ENCODE results near the gene DMWD.

The DMWD gene

DNA sequence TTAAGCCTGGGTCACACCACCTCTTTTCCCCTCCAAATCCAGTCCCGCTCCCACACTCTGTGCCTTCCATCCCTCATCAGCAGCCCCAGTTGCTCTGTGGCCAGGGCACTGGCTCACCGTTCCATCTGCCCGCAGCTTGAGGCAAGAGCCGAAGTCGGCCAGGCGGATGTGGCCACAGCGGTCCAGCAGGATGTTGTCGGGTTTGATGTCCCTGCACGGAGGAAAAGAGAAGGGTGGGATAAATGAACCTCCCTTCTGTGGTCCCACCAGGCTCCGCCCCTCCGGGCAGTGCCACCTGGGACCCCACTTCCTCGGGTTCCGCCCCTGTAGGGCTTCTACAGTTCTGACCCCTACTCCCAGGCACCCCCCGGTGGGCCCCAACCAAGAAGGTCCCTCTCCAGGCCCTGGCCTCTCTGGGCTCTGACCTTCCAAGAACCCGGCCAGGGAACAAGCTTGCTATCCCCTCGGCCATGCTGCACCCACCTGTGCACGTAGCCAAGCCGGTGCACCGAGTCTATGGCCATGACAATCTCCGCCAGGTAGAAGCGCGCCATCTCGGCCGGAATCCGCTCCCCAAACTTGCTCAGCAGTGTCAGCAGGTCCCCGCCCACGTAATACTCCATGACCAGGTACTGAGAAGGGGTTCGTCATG, 14.5 kb downstream of the DMWD start:
- H3K4me2 ChIP-seq (ENCODE audit: low read length), result no peak overlapping the region
- H3K36me3 ChIP-seq (ENCODE audit: control insufficient read depth, low read length), result peaks cover 21% of the 10 kb centered on the region; the same call in 1 of the 2 replicates
- H3K9me3 ChIP-seq (ENCODE audit: control insufficient read depth, insufficient read depth, low read length), result no peaks in the 10 kb centered on the region
- TF ChIP-seq, protein P1, sequence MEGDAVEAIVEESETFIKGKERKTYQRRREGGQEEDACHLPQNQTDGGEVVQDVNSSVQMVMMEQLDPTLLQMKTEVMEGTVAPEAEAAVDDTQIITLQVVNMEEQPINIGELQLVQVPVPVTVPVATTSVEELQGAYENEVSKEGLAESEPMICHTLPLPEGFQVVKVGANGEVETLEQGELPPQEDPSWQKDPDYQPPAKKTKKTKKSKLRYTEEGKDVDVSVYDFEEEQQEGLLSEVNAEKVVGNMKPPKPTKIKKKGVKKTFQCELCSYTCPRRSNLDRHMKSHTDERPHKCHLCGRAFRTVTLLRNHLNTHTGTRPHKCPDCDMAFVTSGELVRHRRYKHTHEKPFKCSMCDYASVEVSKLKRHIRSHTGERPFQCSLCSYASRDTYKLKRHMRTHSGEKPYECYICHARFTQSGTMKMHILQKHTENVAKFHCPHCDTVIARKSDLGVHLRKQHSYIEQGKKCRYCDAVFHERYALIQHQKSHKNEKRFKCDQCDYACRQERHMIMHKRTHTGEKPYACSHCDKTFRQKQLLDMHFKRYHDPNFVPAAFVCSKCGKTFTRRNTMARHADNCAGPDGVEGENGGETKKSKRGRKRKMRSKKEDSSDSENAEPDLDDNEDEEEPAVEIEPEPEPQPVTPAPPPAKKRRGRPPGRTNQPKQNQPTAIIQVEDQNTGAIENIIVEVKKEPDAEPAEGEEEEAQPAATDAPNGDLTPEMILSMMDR (IDR thresholded peaks at IDR 0.05; ENCODE audit: low read depth, low read length, poor library complexity, severe bottlenecking), result no peak
- TF ChIP-seq EZH2phosphoT487 (IDR thresholded peaks at IDR 0.05; ENCODE audit: borderline replicate concordance, low read length), result no peak
- no peaks in the 10 kb centered on the region for H3K79me2 ChIP-seq (ENCODE audit: control insufficient read depth, low read length)
- H4K20me1 ChIP-seq (ENCODE audit: control insufficient read depth, insufficient read depth, low read depth, low read length), result peaks cover 18% of the 10 kb centered on the region
- H3K27ac ChIP-seq (ENCODE audit: low read depth, low read length), result no peak overlapping the region
- H3F3A ChIP-seq (ENCODE audit: control insufficient read depth, insufficient read depth), result peaks cover 10% of the 10 kb centered on the region
- H3K4me3 ChIP-seq (ENCODE audit: low read length), result no peak overlapping the region
- H3K9me2 ChIP-seq (replicated peaks; ENCODE audit: control insufficient read depth, low read length), result no peaks in the 10 kb centered on the region
- H3K27me3 ChIP-seq (ENCODE audit: control insufficient read depth, low read length), result no peaks in the 10 kb centered on the region
- H3K4me1 ChIP-seq (ENCODE audit: control insufficient read depth, low read length), result peaks cover 25% of the 10 kb centered on the region

DNA sequence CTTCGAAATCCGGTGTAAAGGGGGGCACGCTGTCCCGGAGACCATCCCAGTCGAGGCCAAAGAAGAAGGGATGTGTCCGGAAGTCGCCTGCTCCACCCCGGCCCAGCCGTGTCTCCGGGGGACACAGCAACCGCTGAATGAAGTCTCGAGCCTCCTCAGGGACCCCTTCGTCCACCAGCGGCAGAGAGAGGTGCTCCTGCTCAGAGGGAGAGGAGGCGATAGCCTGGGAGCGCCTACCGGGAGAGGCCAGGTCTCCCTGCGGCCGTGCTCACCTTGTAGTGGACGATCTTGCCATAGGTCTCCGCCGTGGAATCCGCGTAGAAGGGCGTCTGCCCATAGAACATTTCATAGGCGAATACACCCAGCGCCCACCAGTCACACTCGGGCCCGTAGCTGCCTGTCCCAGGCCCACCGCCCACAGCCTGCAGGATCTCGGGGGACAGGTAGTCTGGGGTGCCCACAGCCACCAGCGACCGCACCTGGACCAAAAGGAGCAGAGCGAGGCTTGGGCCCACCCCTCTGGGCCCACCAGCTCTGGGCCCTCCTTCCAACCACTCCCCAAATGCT, 15.2 kb downstream of the DMWD start:
- Histone ChIP-seq H4K20me1 (ENCODE audit: control insufficient read depth, insufficient read depth, low read depth, low read length) (peaks cover 18% of the 10 kb centered on the region), H3K79me2 (ENCODE audit: control insufficient read depth, low read length) (no peaks in the 10 kb centered on the region), H3F3A (ENCODE audit: control insufficient read depth, insufficient read depth) (peaks cover 10% of the 10 kb centered on the region), H3K36me3 (ENCODE audit: control insufficient read depth, low read length) (peaks cover 21% of the 10 kb centered on the region; the same call in 1 of the 2 replicates), H3K9me2 (replicated peaks; ENCODE audit: control insufficient read depth, low read length) (no peaks in the 10 kb centered on the region), H3K27ac (ENCODE audit: low read depth, low read length) (no peak overlapping the region), H3K4me1 (ENCODE audit: control insufficient read depth, low read length) (peaks cover 32% of the 10 kb centered on the region), H3K27me3 (ENCODE audit: control insufficient read depth, low read length) (no peaks in the 10 kb centered on the region), H3K4me2 (ENCODE audit: low read length) (no peak overlapping the region), H3K4me3 (ENCODE audit: low read length) (no peak overlapping the region), H3K9me3 (ENCODE audit: control insufficient read depth, insufficient read depth, low read length) (no peaks in the 10 kb centered on the region)
- TF ChIP-seq, protein P1 (IDR thresholded peaks at IDR 0.05; ENCODE audit: low read depth, low read length, poor library complexity, severe bottlenecking), result no peak
- TF ChIP-seq EZH2phosphoT487 (IDR thresholded peaks at IDR 0.05; ENCODE audit: borderline replicate concordance, low read length), result no peak

DNA sequence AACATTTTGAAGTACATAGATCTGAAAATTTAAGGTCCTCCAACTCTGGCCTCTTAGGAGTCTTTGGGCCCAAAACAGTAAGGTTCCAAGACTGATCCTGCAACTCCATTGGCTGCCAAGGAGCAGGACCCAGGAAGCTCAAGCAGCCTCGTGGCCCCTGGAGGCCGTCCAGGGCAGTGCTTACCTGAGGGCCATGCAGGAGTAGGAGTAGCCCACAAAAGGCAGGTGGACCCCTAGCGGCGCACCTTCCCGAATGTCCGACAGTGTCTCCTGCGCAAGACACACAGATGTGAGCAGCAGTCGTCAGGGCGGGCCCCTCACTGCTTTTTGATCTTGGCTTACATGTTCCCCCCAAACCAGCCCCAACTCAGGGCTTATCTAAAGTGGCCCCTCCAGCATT, 17.9 kb downstream of the DMWD start:
- Histone ChIP-seq H3F3A (ENCODE audit: control insufficient read depth, insufficient read depth) (peaks cover 5% of the 10 kb centered on the region; the same call in 1 of the 2 replicates), H3K9me2 (replicated peaks; ENCODE audit: control insufficient read depth, low read length) (no peaks in the 10 kb centered on the region), H3K4me2 (ENCODE audit: low read length) (no peak overlapping the region), H3K27ac (ENCODE audit: low read depth, low read length) (no peak overlapping the region), H3K27me3 (ENCODE audit: control insufficient read depth, low read length) (no peaks in the 10 kb centered on the region), H4K20me1 (ENCODE audit: control insufficient read depth, insufficient read depth, low read depth, low read length) (peaks cover 6% of the 10 kb centered on the region), H3K79me2 (ENCODE audit: control insufficient read depth, low read length) (no peaks in the 10 kb centered on the region), H3K9me3 (ENCODE audit: control insufficient read depth, insufficient read depth, low read length) (no peaks in the 10 kb centered on the region), H3K4me1 (ENCODE audit: control insufficient read depth, low read length) (peaks cover 40% of the 10 kb centered on the region), H3K36me3 (ENCODE audit: control insufficient read depth, low read length) (peaks cover 21% of the 10 kb centered on the region; the same call in 1 of the 2 replicates), H3K4me3 (ENCODE audit: low read length) (no peak overlapping the region)
- no peak for TF ChIP-seq EZH2phosphoT487 (IDR thresholded peaks at IDR 0.05; ENCODE audit: borderline replicate concordance, low read length)
- TF ChIP-seq, protein P1 (IDR thresholded peaks at IDR 0.05; ENCODE audit: low read depth, low read length, poor library complexity, severe bottlenecking), result no peak
